HepG2 (cell line): Measurements from ENCODE around the gene TMEM214. TPM values are rescaled to one million over a fixed set of nuclear protein-coding genes. Genes with fewer than 3 reads are reported as not detected.
A peak's percentile ranks its signal among the peaks of the same experiment; 100 is the strongest.

Experiments used
- ARID3A ChIP-seq: IDR thresholded peaks from 2 replicates; pipeline ENCODE4 v1.6.1; 2012; ENCODE audit warnings: low read depth, low read length, improper control_type of control experiment
- GABPB1 ChIP-seq: IDR thresholded peaks from 2 replicates; pipeline ENCODE4 v1.6.1; 2016; ENCODE audit warnings: mild to moderate bottlenecking, missing genetic modification reagents, moderate library complexity, missing compliant biosample characterization
- IRX3 ChIP-seq: sonication (generic); formaldehyde crosslinking; IDR thresholded peaks from 2 replicates; pipeline ENCODE4 v1.8.1; 2023; ENCODE audit warnings: mild to moderate bottlenecking, low read depth, missing genetic modification reagents, borderline replicate concordance
- KLF16 ChIP-seq, 2 experiments: sonication (generic) in 1 of 2; formaldehyde crosslinking in 1 of 2; IDR thresholded peaks; 2 replicates each; pipeline versions ENCODE4 v1.6.1 to v1.8.0; 2016 to 2023; ENCODE audit warnings: missing genetic modification reagents in 2 of 2, missing compliant biosample characterization in 1 of 2
- KMT2B ChIP-seq: IDR thresholded peaks from 2 replicates; pipeline ENCODE4 v1.6.1; 2016; ENCODE audit warnings: missing genetic modification reagents, missing compliant biosample characterization
- LCORL ChIP-seq, 2 experiments: fragments of 450-650 bp in 1 of 2; sonication (generic) in 1 of 2; formaldehyde crosslinking in 1 of 2; IDR thresholded peaks; 2 replicates each; pipeline versions ENCODE4 v1.5.0 to v1.6.1; 2017 to 2020; ENCODE audit warnings: antibody characterized with exemption in 1 of 2, missing genetic modification reagents in 1 of 2
- MAFK ChIP-seq, 2 experiments: IDR thresholded peaks in 1 of 2; conservative IDR thresholded peaks in 1 of 2; 2 replicates each; pipeline ENCODE4 v1.6.1; 2011; ENCODE audit warnings: improper control_type of control experiment in 2 of 2, low read length in 2 of 2
- NR2F6 ChIP-seq, 2 experiments: IDR thresholded peaks; 2 replicates each; pipeline ENCODE4 v1.6.1; 2016; ENCODE audit warnings: antibody characterized with exemption in 1 of 2, mild to moderate bottlenecking in 1 of 2
- PHF20 ChIP-seq: sonication (generic); formaldehyde crosslinking; IDR thresholded peaks from 2 replicates; pipeline ENCODE4 v1.5.0; 2020; ENCODE audit warnings: mild to moderate bottlenecking, missing genetic modification reagents
- RARA ChIP-seq: IDR thresholded peaks from 2 replicates; pipeline ENCODE4 v1.6.1; 2016; ENCODE audit warnings: missing genetic modification reagents, missing compliant biosample characterization
- REST ChIP-seq, 2 experiments: IDR thresholded peaks; 2 replicates each; pipeline ENCODE4 v1.6.1; 2011 to 2012; ENCODE audit warnings: low read length in 2 of 2, borderline replicate concordance in 1 of 2, low read depth in 1 of 2, mild to moderate bottlenecking in 1 of 2, moderate library complexity in 1 of 2
- ZNF17 ChIP-seq: sonication (generic); formaldehyde crosslinking; IDR thresholded peaks from 2 replicates; pipeline ENCODE4 v1.5.0; 2020; ENCODE audit warnings: mild to moderate bottlenecking, missing genetic modification reagents
- ZNF180 ChIP-seq: sonication (generic); formaldehyde crosslinking; IDR thresholded peaks from 2 replicates; pipeline ENCODE4 v1.4.0; 2020; ENCODE audit warnings: low read depth, missing genetic modification reagents, borderline replicate concordance
- ZNF556 ChIP-seq: sonication (generic); formaldehyde crosslinking; IDR thresholded peaks from 2 replicates; pipeline ENCODE4 v1.4.0; 2020; ENCODE audit warnings: mild to moderate bottlenecking, missing genetic modification reagents, borderline replicate concordance
- ZNF75D ChIP-seq: sonication (generic); formaldehyde crosslinking; IDR thresholded peaks from 2 replicates; pipeline ENCODE4 v1.8.1; 2023; ENCODE audit warnings: missing genetic modification reagents, mild to moderate bottlenecking, borderline replicate concordance
- ZNF816 ChIP-seq: sonication (generic); formaldehyde crosslinking; IDR thresholded peaks from 2 replicates; pipeline ENCODE4 v1.8.0; 2022; ENCODE audit warnings: missing genetic modification reagents, mild to moderate bottlenecking, borderline replicate concordance
- polyA plus RNA-seq, 8 experiments: library from polyadenylated mRNA; depleted of rRNA in 3 of 8; stranded (reverse) in 7 of 8; unstranded in 1 of 8; fragments of >200 nt; fragmentation: Illumina TruSeq in 4 of 8; extraction: Trizol in 4 of 8; gene quantifications; 2 replicates each; pipeline versions ENCODE4 v1.2.1 to v1.2.3, GENCODE V29; 2011 to 2016; ENCODE audit warnings: low read depth in 4 of 8, missing spikeins in 1 of 8, mixed read lengths in 1 of 8; ENCODE audit not compliant: insufficient read depth in 1 of 8
- total RNA-seq, 5 experiments: library from RNA; depleted of rRNA; stranded (reverse); fragments of >200 nt; fragmentation: Illumina TruSeq; extraction: Trizol; gene quantifications; 2 replicates each; pipeline ENCODE4 v1.2.3, GENCODE V29; 2016; ENCODE audit warnings: low read depth in 1 of 5
- TF ChIP-seq, protein P1 (sequence below): sonication (generic); formaldehyde crosslinking; IDR thresholded peaks from 2 replicates; pipeline ENCODE4 v1.4.0; 2020; ENCODE audit warnings: missing genetic modification reagents, mild to moderate bottlenecking, borderline replicate concordance
- TF ChIP-seq, protein P2 (sequence below): sonication (generic); formaldehyde crosslinking; conservative IDR thresholded peaks from 2 replicates; pipeline ENCODE4 v1.8.0; 2022; ENCODE audit warnings: low read depth, missing genetic modification reagents

TMEM214 gene
- total and polyA plus RNA-seq, 2 of the 13 experiments (the other 11 are each of a cell fraction or from before 2014, with no cell fraction given) = 58.3 to 132 TPM

DNA sequence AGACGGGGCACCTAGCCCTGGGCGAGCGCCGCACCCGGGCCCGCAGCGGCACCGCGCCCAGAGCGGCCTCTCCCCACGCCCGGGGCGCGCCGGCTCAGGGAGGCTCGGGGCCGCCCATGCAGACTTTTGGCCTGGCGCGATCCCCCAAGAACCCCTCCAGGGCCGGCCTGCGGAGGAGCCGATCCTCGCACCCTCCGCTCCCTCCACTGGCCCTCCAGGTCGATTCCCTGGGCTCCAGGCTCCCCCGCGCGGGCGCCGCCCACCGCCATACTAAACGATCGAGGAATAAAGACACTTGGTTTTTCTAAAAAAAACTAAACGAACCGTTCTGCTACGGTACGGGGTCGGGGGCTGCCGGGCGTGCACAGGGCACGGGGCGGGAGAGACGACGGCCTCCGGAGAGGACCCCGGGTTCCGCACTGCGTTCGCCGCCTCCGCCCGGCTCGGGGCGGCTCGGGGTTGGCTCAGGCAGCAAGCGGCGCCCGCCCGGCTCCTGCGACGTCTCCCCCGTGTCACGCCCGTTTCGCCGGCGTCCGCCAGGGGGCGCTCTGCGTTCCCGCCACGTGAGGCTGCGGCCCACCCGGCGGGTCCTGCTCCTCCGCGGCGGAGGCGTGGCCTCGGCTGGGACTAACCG, 53.4 kb downstream of the TMEM214 start (continued):
- TF ChIP-seq KMT2B (CRISPR knock-in tag) (peak; percentile 46; the same call in 1 of the 2 replicates), ZNF556 (CRISPR knock-in tag) (peak; percentile 69; the same call in 1 of the 2 replicates), PHF20 (CRISPR knock-in tag) (peak; percentile 59), RARA (CRISPR knock-in tag) (peak; percentile 61), IRX3 (CRISPR knock-in tag) (0 out of 2 replicates have a peak, but pooled peaks have one; percentile 10), ZNF75D (CRISPR knock-in tag) (no peak), ZNF816 (CRISPR knock-in tag) (0 out of 2 replicates have a peak, but pooled peaks have one; percentile 13), LCORL (IDR thresholded peaks at IDR 0.05) (no peak), LCORL (CRISPR knock-in tag; IDR thresholded peaks at IDR 0.05) (peak; percentile 87), GABPB1 (CRISPR knock-in tag) (peak; percentile 76), MAFK (conservative IDR thresholded peaks at IDR 0.05 in 1 of 2, IDR thresholded peaks at IDR 0.05 in 1 of 2; ENCODE audit: low read length in 2 of 2) (no peak), REST (IDR thresholded peaks at IDR 0.05; ENCODE audit: borderline replicate concordance in 1 of 2, low read depth in 1 of 2, low read length in 2 of 2) (peak in 1 of 2 experiments; percentile 28; a peak in 1 of 4 replicates), NR2F6 (IDR thresholded peaks at IDR 0.05) (no peak), NR2F6 (CRISPR knock-in tag; IDR thresholded peaks at IDR 0.05) (peak; percentile 75; the same call in 1 of the 2 replicates), ARID3A (0 out of 2 replicates have a peak, but pooled peaks have one; percentile 1), KLF16 (CRISPR knock-in tag; IDR thresholded peaks at IDR 0.05) (peak in 1 of 2 experiments; percentile 96; a peak in 2 of 4 replicates), ZNF17 (CRISPR knock-in tag) (no peak), ZNF180 (no peak)
- TF ChIP-seq, protein P1, sequence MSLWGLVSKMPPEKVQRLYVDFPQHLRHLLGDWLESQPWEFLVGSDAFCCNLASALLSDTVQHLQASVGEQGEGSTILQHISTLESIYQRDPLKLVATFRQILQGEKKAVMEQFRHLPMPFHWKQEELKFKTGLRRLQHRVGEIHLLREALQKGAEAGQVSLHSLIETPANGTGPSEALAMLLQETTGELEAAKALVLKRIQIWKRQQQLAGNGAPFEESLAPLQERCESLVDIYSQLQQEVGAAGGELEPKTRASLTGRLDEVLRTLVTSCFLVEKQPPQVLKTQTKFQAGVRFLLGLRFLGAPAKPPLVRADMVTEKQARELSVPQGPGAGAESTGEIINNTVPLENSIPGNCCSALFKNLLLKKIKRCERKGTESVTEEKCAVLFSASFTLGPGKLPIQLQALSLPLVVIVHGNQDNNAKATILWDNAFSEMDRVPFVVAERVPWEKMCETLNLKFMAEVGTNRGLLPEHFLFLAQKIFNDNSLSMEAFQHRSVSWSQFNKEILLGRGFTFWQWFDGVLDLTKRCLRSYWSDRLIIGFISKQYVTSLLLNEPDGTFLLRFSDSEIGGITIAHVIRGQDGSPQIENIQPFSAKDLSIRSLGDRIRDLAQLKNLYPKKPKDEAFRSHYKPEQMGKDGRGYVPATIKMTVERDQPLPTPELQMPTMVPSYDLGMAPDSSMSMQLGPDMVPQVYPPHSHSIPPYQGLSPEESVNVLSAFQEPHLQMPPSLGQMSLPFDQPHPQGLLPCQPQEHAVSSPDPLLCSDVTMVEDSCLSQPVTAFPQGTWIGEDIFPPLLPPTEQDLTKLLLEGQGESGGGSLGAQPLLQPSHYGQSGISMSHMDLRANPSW (CRISPR knock-in tag) = 0 out of 2 replicates have a peak, but pooled peaks have one; percentile 15
- TF ChIP-seq, protein P2, sequence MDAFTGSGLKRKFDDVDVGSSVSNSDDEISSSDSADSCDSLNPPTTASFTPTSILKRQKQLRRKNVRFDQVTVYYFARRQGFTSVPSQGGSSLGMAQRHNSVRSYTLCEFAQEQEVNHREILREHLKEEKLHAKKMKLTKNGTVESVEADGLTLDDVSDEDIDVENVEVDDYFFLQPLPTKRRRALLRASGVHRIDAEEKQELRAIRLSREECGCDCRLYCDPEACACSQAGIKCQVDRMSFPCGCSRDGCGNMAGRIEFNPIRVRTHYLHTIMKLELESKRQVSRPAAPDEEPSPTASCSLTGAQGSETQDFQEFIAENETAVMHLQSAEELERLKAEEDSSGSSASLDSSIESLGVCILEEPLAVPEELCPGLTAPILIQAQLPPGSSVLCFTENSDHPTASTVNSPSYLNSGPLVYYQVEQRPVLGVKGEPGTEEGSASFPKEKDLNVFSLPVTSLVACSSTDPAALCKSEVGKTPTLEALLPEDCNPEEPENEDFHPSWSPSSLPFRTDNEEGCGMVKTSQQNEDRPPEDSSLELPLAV (CRISPR knock-in tag) = no peak
